Measurements from ENCODE around the gene DMRTB1.

The DMRTB1 gene

DNA sequence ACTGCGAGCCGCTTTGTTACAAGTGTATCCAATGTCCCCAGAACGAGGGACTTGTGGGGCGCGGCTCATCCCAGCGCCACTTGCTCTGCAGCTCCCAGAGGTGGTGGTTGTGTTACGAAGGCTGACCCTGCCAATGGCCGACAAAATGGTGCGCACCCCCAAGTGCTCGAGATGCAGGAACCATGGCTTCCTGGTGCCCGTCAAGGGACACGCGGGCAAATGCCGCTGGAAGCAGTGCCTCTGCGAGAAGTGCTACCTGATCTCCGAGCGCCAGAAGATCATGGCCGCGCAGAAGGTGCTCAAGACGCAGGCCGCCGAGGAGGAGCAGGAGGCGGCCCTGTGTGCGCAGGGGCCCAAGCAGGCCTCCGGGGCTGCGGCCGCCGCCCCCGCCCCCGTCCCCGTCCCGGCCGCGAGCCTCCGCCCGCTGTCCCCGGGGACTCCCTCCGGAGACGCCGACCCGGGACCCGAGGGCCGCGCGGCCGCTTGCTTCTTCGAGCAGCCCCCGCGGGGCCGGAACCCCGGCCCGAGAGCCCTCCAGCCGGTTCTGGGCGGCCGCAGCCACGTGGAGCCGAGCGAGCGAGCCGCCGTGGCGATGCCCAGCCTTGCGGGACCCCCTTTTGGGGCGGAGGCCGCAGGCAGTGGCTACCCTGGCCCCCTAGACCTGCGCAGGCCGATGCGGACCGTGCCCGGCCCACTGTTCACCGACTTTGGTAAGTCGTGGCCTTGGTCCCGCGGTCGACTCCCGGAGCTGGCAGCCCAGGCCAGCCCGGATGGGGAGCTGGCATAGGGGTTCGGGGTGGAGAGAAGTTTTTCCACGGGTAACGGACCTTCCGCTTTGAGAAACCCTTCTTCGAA lies at the start of gene DMRTB1:
Gene DMRTB1, plus strand, starts transcription at position 79 of the 855 bp plus-strand sequence. Its CDS starts 55 bp downstream, at position 134.
- H2AFZ ChIP-seq (ENCODE audit: low read depth, low read length) = no peak within 1 kb of the TSS
- H3K4me2 ChIP-seq (ENCODE audit: low read length) = no peak within 1 kb of the TSS
- no peak within 1 kb of the TSS for H3K4me3 ChIP-seq (ENCODE audit: low read length)
- H4K20me1 ChIP-seq (ENCODE audit: insufficient read depth, low read length) = no peaks in the 10 kb centered on the region
- TF ChIP-seq EZH2phosphoT487 (IDR thresholded peaks at IDR 0.05; ENCODE audit: low read depth) = no peak
- TF ChIP-seq, protein P1, sequence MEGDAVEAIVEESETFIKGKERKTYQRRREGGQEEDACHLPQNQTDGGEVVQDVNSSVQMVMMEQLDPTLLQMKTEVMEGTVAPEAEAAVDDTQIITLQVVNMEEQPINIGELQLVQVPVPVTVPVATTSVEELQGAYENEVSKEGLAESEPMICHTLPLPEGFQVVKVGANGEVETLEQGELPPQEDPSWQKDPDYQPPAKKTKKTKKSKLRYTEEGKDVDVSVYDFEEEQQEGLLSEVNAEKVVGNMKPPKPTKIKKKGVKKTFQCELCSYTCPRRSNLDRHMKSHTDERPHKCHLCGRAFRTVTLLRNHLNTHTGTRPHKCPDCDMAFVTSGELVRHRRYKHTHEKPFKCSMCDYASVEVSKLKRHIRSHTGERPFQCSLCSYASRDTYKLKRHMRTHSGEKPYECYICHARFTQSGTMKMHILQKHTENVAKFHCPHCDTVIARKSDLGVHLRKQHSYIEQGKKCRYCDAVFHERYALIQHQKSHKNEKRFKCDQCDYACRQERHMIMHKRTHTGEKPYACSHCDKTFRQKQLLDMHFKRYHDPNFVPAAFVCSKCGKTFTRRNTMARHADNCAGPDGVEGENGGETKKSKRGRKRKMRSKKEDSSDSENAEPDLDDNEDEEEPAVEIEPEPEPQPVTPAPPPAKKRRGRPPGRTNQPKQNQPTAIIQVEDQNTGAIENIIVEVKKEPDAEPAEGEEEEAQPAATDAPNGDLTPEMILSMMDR (IDR thresholded peaks at IDR 0.05; ENCODE audit: low read depth, low read length) = no peak
- no peaks in the 10 kb centered on the region for H3K9me3 ChIP-seq (ENCODE audit: insufficient read depth, low read length)
- H3K9ac ChIP-seq (ENCODE audit: low read length) = no peak within 1 kb of the TSS
- no peaks in the 10 kb centered on the region for H3K36me3 ChIP-seq (replicated peaks; ENCODE audit: low read depth, low read length)
- no peaks in the 10 kb centered on the region for H3K27me3 ChIP-seq (ENCODE audit: low read depth, low read length)
- H3K79me2 ChIP-seq (ENCODE audit: low read length) = no peaks in the 10 kb centered on the region
- H3K4me1 ChIP-seq (ENCODE audit: low read length) = no peaks in the 10 kb centered on the region
- H3K27ac ChIP-seq (ENCODE audit: low read length) = no peak within 1 kb of the TSS

DNA sequence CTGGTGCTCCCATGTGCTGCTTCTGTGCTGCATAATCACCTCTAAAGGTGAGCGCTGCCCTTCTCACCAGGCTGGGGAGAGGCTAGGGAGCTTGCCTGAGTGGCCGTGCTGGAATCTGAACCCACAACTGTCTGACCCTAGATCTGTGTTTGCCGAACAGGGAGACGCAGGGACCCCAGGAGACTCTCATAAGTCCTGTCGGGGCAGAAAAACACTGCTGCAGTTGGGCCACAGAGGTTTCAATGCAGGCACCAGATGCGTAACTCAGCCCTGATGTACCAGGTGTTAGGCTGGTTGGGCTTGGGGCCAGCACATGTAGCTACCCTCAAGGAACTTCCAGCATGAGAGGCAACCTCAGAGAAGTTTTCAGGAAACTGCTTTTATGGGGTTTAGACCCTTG lies 49.5 kb upstream of the DMRTB1 start:
- Histone ChIP-seq H2AFZ (ENCODE audit: low read depth, low read length) (no peak overlapping the region), H3K27me3 (ENCODE audit: low read depth, low read length) (peaks cover 4% of the 10 kb centered on the region; the same call in 1 of the 2 replicates), H3K79me2 (ENCODE audit: low read length) (no peaks in the 10 kb centered on the region), H3K9me3 (ENCODE audit: insufficient read depth, low read length) (no peaks in the 10 kb centered on the region), H3K4me3 (ENCODE audit: low read length) (no peak overlapping the region), H3K36me3 (replicated peaks; ENCODE audit: low read depth, low read length) (no peaks in the 10 kb centered on the region), H3K4me2 (ENCODE audit: low read length) (no peak overlapping the region), H4K20me1 (ENCODE audit: insufficient read depth, low read length) (no peaks in the 10 kb centered on the region), H3K9ac (ENCODE audit: low read length) (no peak overlapping the region), H3K4me1 (ENCODE audit: low read length) (peaks cover 10% of the 10 kb centered on the region; the same call in 1 of the 2 replicates), H3K27ac (ENCODE audit: low read length) (no peak overlapping the region)
- no peak for TF ChIP-seq EZH2phosphoT487 (IDR thresholded peaks at IDR 0.05; ENCODE audit: low read depth)

DNA sequence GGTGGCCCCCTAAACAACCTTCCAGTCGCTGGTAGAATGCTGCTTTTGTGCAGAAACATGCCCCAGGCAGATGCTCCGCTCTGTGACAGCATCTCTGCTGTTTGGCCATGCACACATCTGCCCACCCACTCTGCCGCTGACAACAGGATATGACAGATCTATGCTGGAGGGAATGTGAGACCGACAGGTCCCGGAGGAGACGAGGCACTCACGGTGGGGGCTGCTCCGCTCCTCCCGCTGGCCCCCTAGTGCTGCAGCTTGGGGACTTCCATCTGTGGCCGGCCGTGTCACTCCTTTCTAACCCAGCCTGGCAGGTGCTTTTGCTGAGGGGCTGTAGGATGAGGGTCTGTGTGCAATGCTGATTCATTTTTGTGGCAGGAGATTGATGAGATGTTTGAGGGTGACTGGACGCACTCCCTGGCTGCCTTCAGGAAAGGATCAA lies 49.1 kb upstream of the DMRTB1 start:
- Histone ChIP-seq H3K36me3 (replicated peaks; ENCODE audit: low read depth, low read length) (no peaks in the 10 kb centered on the region), H3K9ac (ENCODE audit: low read length) (no peak overlapping the region), H3K27ac (ENCODE audit: low read length) (no peak overlapping the region), H3K79me2 (ENCODE audit: low read length) (no peaks in the 10 kb centered on the region), H3K27me3 (ENCODE audit: low read depth, low read length) (peaks cover 3% of the 10 kb centered on the region; the same call in 1 of the 2 replicates), H3K4me3 (ENCODE audit: low read length) (no peak overlapping the region), H3K4me2 (ENCODE audit: low read length) (no peak overlapping the region), H3K4me1 (ENCODE audit: low read length) (peaks cover 10% of the 10 kb centered on the region; the same call in 1 of the 2 replicates), H4K20me1 (ENCODE audit: insufficient read depth, low read length) (no peaks in the 10 kb centered on the region), H2AFZ (ENCODE audit: low read depth, low read length) (no peak overlapping the region), H3K9me3 (ENCODE audit: insufficient read depth, low read length) (no peaks in the 10 kb centered on the region)
- TF ChIP-seq, protein P1 (IDR thresholded peaks at IDR 0.05; ENCODE audit: low read depth, low read length) = no peak
- no peak for TF ChIP-seq EZH2phosphoT487 (IDR thresholded peaks at IDR 0.05; ENCODE audit: low read depth)

DNA sequence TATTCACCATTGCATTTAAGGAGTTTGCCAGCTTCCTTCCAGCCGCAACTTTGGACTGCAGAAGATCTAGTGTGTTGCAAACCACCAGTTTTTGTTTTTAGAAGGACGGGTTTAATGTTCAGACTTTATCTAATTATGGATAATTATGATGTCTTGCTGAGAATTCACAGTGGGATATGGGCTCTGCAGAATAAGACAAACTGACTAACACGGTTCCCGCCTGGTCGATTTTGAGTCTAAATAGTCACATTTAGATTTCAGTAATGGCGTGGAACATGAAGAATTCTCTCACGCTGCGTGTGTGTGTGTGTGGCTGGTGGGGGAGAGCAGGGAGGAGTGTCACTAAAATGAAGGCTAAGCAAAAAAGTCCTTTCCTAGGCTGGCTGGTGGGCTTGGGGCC lies 48.5 kb upstream of the DMRTB1 start:
- H3K4me1 ChIP-seq (ENCODE audit: low read length) = peaks cover 10% of the 10 kb centered on the region; the same call in 1 of the 2 replicates

More for the DNA sequence above, 48.5 kb upstream of the DMRTB1 start:
- no peaks in the 10 kb centered on the region for H4K20me1 ChIP-seq (ENCODE audit: insufficient read depth, low read length)
- H3K79me2 ChIP-seq (ENCODE audit: low read length) = no peaks in the 10 kb centered on the region
- no peaks in the 10 kb centered on the region for H3K9me3 ChIP-seq (ENCODE audit: insufficient read depth, low read length)
- TF ChIP-seq, protein P1 (IDR thresholded peaks at IDR 0.05; ENCODE audit: low read depth, low read length) = no peak
- TF ChIP-seq EZH2phosphoT487 (IDR thresholded peaks at IDR 0.05; ENCODE audit: low read depth) = no peak
- H3K4me2 ChIP-seq (ENCODE audit: low read length) = no peak overlapping the region
- no peak overlapping the region for H3K9ac ChIP-seq (ENCODE audit: low read length)
- H3K27me3 ChIP-seq (ENCODE audit: low read depth, low read length) = no peaks in the 10 kb centered on the region
- no peak overlapping the region for H3K27ac ChIP-seq (ENCODE audit: low read length)
- H3K36me3 ChIP-seq (replicated peaks; ENCODE audit: low read depth, low read length) = no peaks in the 10 kb centered on the region
- no peak overlapping the region for H3K4me3 ChIP-seq (ENCODE audit: low read length)
- no peak overlapping the region for H2AFZ ChIP-seq (ENCODE audit: low read depth, low read length)
